Thymus (tissue), 11 donors: ENCODE measurements around the gene CELF4. TPM values are rescaled to one million over a fixed set of nuclear protein-coding genes. Genes with fewer than 3 reads are reported as not detected.

Experiments
- DNase-seq, 9 donors: peaks; one replicate each; pipeline ENCODE4 v3.0.0-alpha.2; 2013; ENCODE audit warnings: low spot score in 9 of 9, low read depth in 6 of 9, missing footprints in 1 of 9
- H3K27ac ChIP-seq, 2 donors: one replicate each; pipeline ENCODE4 v1.5.1; 2013; ENCODE audit warnings: control low read depth in 1 of 2, low read depth in 1 of 2, low read length in 1 of 2, mild to moderate bottlenecking in 1 of 2, moderate library complexity in 1 of 2
- H3K27me3 ChIP-seq, 2 donors: one replicate each; pipeline ENCODE4 v1.5.1; 2013; ENCODE audit warnings: low read length in 1 of 2; ENCODE audit not compliant: control insufficient read depth in 2 of 2, insufficient read depth in 1 of 2
- H3K36me3 ChIP-seq, 2 donors: one replicate each; pipeline ENCODE4 v1.5.1; 2013; ENCODE audit warnings: low read length in 1 of 2, mild to moderate bottlenecking in 1 of 2, moderate library complexity in 1 of 2; ENCODE audit not compliant: control insufficient read depth in 2 of 2, insufficient read depth in 2 of 2
- H3K4me1 ChIP-seq, 2 donors: one replicate each; pipeline ENCODE4 v1.5.1; 2013; ENCODE audit warnings: low read length in 2 of 2; ENCODE audit not compliant: control insufficient read depth in 2 of 2, insufficient read depth in 2 of 2
- H3K4me3 ChIP-seq, 2 donors: one replicate each; pipeline ENCODE4 v1.5.1; 2013; ENCODE audit warnings: low read length in 2 of 2, control low read depth in 1 of 2, mild to moderate bottlenecking in 1 of 2
- H3K9me3 ChIP-seq, 2 donors: one replicate each; pipeline ENCODE4 v1.5.1; 2013; ENCODE audit warnings: low read length in 1 of 2, mild to moderate bottlenecking in 1 of 2; ENCODE audit not compliant: control insufficient read depth in 2 of 2, insufficient read depth in 1 of 2
- WGBS: extraction: QIAGEN DNeasy Blood & Tissue Kit; methylation state at CpG from one replicate; pipeline ENCODE4 v1.1.7; 2013; 5-methylcytosine and 5-hydroxymethylcytosine counted together
- polyA plus RNA-seq: library from polyadenylated mRNA; stranded (reverse); fragments of 200-250 nt; gene quantifications from one replicate; pipeline ENCODE4 v1.2.3, GENCODE V29; 2013
- total RNA-seq: library from RNA; stranded (reverse); fragments of 120-200 nt; gene quantifications from one replicate; pipeline ENCODE4 v1.2.4, GENCODE V29; 2013
- donor health status: healthy.

The CELF4 gene
- total and polyA plus RNA-seq, 2 donors = 0.05 to 0.39 TPM

GRCh38 chr18:37383846-37384595 is 181.6 kb downstream of the CELF4 start:
- H3K36me3 ChIP-seq = no peaks in the 10 kb centered on the region
- no peak for DNase-seq

GRCh38 chr18:37383036-37383785 is 182.4 kb downstream of the CELF4 start:
- Histone ChIP-seq H3K4me1 (no peaks in the 10 kb centered on the region), H3K27me3 (peaks cover 0 to 20% of the 10 kb centered on the region in 2 donors), H3K27ac (no peak overlapping the region), H3K9me3 (no peaks in the 10 kb centered on the region), H3K36me3 (no peaks in the 10 kb centered on the region), H3K4me3 (no peak overlapping the region)
- no peak for DNase-seq
- WGBS = 78% methylated on average over 8 of the region's 8 CpGs

More at GRCh38 chr18:37383846-37384595, 181.6 kb downstream of the CELF4 start:
- peaks cover 0 to 17% of the 10 kb centered on the region in 2 donors for H3K27me3 ChIP-seq
- H3K4me1 ChIP-seq = no peaks in the 10 kb centered on the region
- WGBS = 61% methylated on average over 17 of the region's 17 CpGs
- H3K4me3 ChIP-seq = no peak overlapping the region
- H3K9me3 ChIP-seq = no peaks in the 10 kb centered on the region
- no peak overlapping the region for H3K27ac ChIP-seq

- Histone ChIP-seq H3K9me3 (no peaks in the 10 kb centered on the region), H3K4me1 (no peaks in the 10 kb centered on the region), H3K27ac (no peak overlapping the region), H3K27me3 (peaks cover 0 to 24% of the 10 kb centered on the region in 2 donors), H3K4me3 (no peak overlapping the region), H3K36me3 (no peaks in the 10 kb centered on the region)
- no peak for DNase-seq
- 93% methylated on average over 2 of the region's 2 CpGs for WGBS
These were observed 184.0 kb downstream of the CELF4 start for GRCh38 chr18:37381554-37381953.

- DNase-seq = no peak
- no peak overlapping the region for H3K4me3 ChIP-seq
- H3K27me3 ChIP-seq = peaks cover 0 to 23% of the 10 kb centered on the region in 2 donors
- no peak overlapping the region for H3K27ac ChIP-seq
- no peaks in the 10 kb centered on the region for H3K36me3 ChIP-seq
- H3K9me3 ChIP-seq = no peaks in the 10 kb centered on the region
- H3K4me1 ChIP-seq = no peaks in the 10 kb centered on the region
These were observed 185.0 kb downstream of the CELF4 start for GRCh38 chr18:37380546-37381110.

- H3K9me3 ChIP-seq = no peaks in the 10 kb centered on the region
- 74% methylated on average over 11 of the region's 11 CpGs for WGBS
- no peaks in the 10 kb centered on the region for H3K4me1 ChIP-seq
- DNase-seq = no peak
- H3K36me3 ChIP-seq = no peaks in the 10 kb centered on the region
- H3K4me3 ChIP-seq = no peak overlapping the region
- peaks cover 0 to 12% of the 10 kb centered on the region in 2 donors for H3K27me3 ChIP-seq
- no peak overlapping the region for H3K27ac ChIP-seq
These were observed 187.1 kb downstream of the CELF4 start for GRCh38 chr18:37378336-37379010.

- Histone ChIP-seq H3K4me3 (no peak overlapping the region), H3K27ac (no peak overlapping the region), H3K9me3 (no peaks in the 10 kb centered on the region), H3K4me1 (no peaks in the 10 kb centered on the region), H3K27me3 (peaks cover 0 to 8% of the 10 kb centered on the region in 2 donors), H3K36me3 (no peaks in the 10 kb centered on the region)
- DNase-seq = no peak
- 92% methylated on average over 7 of the region's 7 CpGs for WGBS
These were observed 190.4 kb downstream of the CELF4 start for GRCh38 chr18:37375181-37375580.

- no peak overlapping the region for H3K4me3 ChIP-seq
- no peaks in the 10 kb centered on the region for H3K9me3 ChIP-seq
- WGBS = 68% methylated on average over 10 of the region's 10 CpGs
- peaks cover 0 to 18% of the 10 kb centered on the region in 2 donors for H3K27me3 ChIP-seq
- H3K36me3 ChIP-seq = no peaks in the 10 kb centered on the region
- peak in 1 of 9 donors; percentile 10 for DNase-seq
- H3K4me1 ChIP-seq = no peaks in the 10 kb centered on the region
- no peak overlapping the region for H3K27ac ChIP-seq
These were observed 197.3 kb downstream of the CELF4 start for GRCh38 chr18:37368110-37368954.

GRCh38 chr18:37364237-37364636 is 201.4 kb downstream of the CELF4 start:
- WGBS = 83% methylated on average over 2 of the region's 2 CpGs
- Histone ChIP-seq H3K27ac (no peak overlapping the region), H3K9me3 (peaks cover 0 to 4% of the 10 kb centered on the region in 2 donors), H3K4me1 (no peaks in the 10 kb centered on the region), H3K4me3 (no peak overlapping the region), H3K27me3 (peaks cover 5 to 48% of the 10 kb centered on the region in 2 donors), H3K36me3 (no peaks in the 10 kb centered on the region)
- no peak for DNase-seq
